ENCODE results near the gene LIPI.
"Not testable (repeated sequence)": the region's sequence is repeated elsewhere in the genome, so short reads cannot be mapped to it uniquely, and the experiment has no call there.

LIPI gene

DNA sequence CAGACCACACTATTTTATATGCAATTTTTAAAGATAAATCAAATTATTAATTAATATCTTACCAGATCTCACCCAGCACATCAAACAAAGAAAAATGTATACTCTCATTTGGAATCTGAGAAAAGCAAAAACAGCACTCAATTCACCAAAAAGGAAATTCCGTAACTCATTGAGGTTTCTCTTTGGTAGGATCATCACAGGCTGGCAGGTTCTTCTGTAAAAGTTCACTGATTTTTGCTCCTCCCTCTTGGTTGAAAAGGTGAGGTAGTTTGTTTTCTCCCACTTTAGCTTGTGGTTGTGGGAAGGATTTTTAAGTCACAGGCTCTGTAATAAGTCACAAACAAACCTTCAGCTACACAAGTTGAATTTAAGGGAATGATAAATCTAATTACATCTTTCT lies at the start of gene LIPI:
Gene LIPI (minus strand): TSS at position 218 of the 400 bp plus-strand sequence. CDS start 110 bp downstream, at position 108.
- ATAC-seq (no peak), DNase-seq (no peak)

DNA sequence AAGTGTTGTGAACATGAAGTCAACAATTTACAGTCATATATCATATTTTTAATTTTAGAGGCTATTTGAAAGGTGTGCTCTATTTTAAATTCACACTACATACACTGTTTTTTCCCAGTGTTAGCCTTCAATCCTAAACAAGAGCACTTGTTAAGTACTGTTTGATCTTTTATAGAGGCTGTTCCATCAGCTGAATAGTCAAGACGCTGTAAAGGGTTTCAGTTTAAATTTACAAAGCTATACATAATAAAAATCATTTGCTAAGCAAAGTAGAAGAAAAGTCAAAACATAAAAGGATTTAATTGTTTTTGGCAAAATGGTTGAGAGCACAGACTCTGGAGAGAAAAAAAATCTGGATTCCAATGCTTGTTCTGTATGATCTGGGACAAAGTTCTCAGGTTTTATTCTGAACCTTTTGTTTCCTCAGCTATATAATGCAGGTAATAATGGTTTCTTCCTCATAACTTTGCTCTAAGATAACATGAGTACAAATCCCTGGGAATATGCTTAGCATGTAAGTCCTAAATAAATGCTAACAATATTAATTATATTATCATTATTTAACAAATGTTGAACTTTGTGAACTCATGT lies 49.5 kb upstream of the LIPI start:
- DNase-seq (no peak), ATAC-seq (no peak)

DNA sequence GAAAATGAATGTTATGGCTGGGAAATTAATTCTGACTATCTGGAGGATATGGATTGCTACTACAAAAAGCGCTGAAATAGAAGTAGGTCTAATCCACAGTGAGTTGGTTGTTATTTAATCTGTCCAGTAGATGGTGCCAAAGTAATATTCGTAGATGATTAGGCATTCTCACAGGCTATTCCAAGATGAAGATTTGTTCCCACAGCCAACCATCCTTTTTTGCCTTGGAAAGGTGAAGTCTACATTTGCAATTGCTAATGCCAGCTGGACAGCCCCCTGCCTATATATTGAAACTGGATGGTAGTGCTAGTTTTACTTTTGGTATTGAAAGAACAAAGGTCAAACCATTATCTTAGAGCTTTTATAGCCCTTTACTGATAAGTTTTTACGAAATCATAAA lies 49.0 kb upstream of the LIPI start:
- no peak for ATAC-seq

GRCh38 chr21:14251336-14251735 lies 40.6 kb upstream of the LIPI start:
- DNase-seq (no peak), ATAC-seq (no peak)

More for the DNA sequence above, 49.0 kb upstream of the LIPI start:
- DNase-seq, result no peak

- DNase-seq, result no peak
- ATAC-seq, result no peak
Observed at GRCh38 chr21:14245711-14246110, 35.0 kb upstream of the LIPI start.

GRCh38 chr21:14244911-14245310 lies 34.2 kb upstream of the LIPI start:
- ATAC-seq (no peak), DNase-seq (no peak)

DNA sequence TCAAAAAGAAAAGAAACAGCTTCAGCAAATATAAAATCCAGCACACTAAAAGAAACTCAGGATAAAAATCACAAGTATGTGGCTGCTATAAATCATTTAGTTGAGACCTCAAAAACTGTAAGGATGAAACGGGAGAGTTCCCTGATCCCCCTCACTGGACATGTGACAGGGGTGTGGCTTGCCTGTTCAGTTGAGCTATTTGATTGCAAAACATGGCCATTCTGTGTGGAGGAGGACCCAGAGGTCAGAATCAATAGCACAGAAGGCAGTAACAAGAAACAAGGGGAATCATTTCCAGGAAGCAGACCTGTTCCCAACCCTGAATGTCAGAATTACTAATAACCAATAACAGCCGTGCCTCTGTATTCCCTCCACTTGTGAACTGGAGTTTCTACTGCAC lies 33.1 kb upstream of the LIPI start:
- ATAC-seq, result no peak
- DNase-seq, result no peak

- ATAC-seq (no peak), DNase-seq (no peak)
Observed at GRCh38 chr21:14243461-14243860, 32.7 kb upstream of the LIPI start.

DNA sequence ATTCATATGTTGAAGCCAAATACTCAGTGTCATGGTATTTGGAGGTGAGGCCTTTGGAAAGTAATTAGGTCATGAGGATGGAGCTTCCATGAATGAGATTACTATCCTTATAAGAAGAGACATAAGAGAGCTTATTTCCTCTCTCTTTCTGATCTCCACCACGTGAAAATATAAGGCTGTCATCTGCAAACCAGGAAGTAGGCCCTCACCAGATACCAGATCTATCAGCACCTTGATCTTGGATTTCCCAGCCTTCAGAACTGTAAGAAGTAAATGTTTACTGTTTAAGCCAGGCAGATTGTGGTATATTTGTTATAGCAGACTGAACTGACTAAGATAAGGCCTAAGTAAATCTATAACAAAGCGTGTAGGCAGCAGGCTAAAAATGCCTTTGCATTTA lies 30.5 kb upstream of the LIPI start:
- DNase-seq, result no peak
- ATAC-seq, result no peak

DNA sequence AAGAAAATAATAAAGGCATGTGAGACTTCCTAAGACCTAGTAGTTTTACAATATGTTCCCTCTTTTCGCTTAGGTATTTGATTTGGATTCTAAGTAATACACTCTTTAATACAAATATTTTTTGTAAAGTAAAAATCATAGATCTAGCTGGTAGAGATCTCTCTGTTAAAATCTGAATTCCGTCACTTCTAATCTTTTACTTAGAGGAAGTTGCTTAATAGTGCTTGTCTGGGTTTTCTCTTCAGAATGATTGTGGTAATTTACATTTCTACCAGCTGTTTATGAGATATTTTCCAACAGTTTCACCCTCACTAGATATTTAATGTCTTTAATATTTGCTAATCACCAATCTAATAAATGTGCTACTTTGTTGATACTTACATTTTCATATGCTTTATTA lies 28.5 kb upstream of the LIPI start:
- ATAC-seq (no peak), DNase-seq (no peak)

DNA sequence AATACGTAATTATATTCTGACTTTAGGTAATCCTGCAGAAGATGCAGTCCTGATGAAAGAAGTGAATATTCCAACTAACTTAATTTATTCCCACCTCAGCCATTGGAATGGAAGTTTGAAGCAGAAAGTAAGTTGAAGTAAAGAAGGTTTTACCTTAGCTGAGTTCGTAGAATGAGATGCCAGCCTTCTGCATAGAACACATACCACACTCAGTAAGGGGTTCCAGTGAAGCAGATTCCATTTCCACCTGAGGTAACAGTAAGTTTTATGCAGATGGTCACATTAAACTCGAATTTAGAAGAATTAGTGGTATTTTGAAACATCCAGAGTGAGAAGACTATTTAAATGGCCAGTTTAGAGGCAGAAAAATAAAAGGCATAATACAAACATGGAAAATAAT lies 25.4 kb upstream of the LIPI start:
- DNase-seq (no peak), ATAC-seq (no peak)

DNA sequence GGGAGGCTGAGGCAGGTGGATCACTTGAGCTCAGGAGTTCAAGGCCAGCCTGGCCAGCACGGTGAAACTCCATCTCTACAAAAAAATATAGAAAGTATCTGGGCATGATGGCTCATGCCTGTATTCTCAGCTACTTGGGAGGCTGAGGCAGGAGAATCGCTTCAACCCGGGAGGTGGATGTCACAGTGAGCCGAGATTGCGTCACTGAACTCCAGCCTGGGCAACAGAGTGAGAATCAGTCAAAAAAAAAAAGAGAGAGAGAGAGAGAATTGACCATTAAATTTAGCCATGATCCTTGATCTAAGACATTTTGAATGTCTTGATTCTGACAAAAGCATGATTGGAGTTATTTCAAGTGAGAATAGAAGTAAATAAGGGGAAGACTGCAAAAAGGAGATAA lies 24.3 kb upstream of the LIPI start:
- ATAC-seq, result no peak
- no peak for DNase-seq

GRCh38 chr21:14229399-14229798 lies 18.6 kb upstream of the LIPI start:
- ATAC-seq, result no peak
- no peak for DNase-seq

- no peak for ATAC-seq
- no peak for DNase-seq
Observed at GRCh38 chr21:14223365-14223764, 12.6 kb upstream of the LIPI start.

DNA sequence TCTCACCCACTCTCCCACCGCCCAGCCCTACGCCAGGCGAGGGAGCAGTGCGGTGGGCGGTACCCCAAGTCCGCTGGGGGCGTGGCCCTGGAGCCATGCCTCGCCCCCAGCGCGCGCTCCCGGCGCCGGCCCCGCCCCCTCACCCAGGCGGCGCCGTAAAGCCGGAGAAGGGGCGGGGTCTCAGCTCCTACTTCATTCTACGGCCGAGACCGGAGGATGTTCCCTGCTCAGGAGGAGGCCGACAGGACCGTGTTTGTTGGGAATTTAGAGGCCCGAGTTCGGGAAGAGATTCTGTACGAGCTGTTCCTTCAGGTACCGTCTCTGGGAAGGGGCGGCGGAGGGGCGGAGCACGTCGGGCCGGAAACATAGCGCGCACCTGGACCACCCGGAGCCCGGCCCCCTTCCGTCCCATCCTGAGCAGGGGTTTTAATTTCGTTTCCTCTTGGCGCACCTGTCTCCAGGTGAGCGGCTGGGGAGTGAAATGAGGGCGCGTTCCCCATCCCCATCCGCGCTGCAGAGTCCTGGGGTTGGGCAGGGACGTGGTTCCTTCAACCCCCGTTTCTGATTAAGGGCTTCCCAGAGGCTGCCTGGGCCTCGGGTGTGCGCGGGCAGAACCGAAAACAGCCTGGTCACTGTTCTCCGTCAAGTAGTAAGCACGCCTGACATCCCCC lies 5.4 kb upstream of the LIPI start, which contains the start of gene RBM11:
Gene RBM11 (plus strand): TSS at position 187 of the 671 bp plus-strand sequence. CDS start 30 bp downstream, at position 217.
- peak; percentile 100 for ATAC-seq
- DNase-seq, result peak; percentile 86

DNA sequence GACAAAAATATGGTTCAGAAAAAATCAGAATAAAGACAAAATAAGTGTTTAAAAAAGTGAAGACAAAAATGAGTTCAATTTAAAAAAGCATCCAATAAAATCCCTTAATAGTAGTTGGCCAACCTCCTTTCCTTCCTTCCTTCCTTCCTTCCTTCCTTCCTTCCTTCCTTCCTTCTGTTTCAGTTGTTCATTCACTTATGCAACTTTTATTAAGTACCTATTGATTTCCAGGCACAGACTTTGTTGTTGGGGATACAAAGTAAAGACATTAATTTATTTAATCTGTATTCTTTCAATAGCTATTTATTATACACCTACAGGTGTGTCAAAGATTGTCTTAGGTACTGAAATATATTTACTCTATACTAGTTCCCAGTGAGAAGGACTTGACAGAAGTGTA lies 2.4 kb upstream of the LIPI start:
- ATAC-seq (no peak), DNase-seq (no peak)

GRCh38 chr21:14206222-14206621 lies 4.5 kb downstream of the LIPI start:
- no peak for ATAC-seq

GRCh38 chr21:14166463-14167223 lies 44.1 kb downstream of the LIPI start:
- not testable (repeated sequence) for DNase-seq, ATAC-seq

More at GRCh38 chr21:14206222-14206621, 4.5 kb downstream of the LIPI start:
- DNase-seq, result no peak

DNA sequence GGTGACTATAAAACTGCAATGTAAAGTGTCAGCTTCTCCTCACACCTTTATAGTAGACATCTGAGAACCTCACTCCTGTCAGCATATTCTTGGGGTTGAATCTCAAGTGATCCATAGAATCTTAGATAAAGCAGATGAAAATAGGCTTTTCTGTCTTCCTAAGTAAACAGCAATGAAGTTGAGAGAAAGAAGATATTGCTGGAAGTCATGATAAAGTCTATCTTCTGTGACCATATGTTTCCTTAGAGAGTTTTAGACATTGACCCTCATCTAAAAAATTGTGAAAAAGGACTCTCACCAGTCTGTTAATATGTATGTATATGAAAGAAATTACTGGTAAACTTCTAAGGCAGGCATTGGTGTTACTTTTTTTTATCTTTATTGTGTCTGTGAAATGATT lies 66.8 kb downstream of the LIPI start:
- no peak for ATAC-seq
- DNase-seq, result no peak

DNA sequence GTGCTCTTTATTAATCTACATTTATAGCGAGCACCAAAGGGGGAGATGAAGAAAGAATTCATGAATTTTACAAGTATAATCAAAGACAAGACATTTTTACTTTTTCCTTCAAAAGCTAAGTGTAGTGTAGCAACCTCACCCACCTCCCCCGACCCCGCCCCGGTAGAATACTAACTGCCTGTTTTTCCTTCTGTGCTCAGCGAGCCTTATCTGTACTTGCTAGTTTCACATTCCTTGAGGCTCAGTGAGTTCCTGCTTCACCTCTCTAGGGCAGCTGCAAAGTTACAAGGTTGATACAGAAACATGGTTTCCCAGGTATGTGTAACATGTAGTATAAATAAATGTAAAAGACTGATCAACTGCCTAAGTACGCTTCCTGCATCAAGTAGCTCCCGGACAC lies 86.5 kb downstream of the LIPI start:
- DNase-seq (no peak), ATAC-seq (no peak)

DNA sequence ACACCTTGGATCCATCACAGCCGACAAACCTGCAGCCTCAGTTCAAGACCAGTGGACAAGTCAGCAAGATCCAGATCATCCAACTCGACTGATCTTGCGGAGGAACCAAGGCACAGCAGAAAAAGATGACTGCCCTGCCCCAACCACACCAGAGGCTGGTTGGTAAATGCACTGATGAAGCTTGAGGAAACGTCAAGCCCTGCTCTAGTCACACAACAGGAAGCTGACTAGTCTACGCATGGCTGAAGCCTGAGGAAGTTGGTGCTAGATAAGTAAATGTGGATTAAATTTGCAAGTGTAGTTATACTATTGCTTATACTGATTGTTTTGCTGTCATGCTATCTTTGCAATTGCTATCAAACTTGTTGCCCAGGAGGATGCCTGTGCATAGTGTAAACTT lies 89.0 kb downstream of the LIPI start:
- DNase-seq (no peak), ATAC-seq (no peak)

DNA sequence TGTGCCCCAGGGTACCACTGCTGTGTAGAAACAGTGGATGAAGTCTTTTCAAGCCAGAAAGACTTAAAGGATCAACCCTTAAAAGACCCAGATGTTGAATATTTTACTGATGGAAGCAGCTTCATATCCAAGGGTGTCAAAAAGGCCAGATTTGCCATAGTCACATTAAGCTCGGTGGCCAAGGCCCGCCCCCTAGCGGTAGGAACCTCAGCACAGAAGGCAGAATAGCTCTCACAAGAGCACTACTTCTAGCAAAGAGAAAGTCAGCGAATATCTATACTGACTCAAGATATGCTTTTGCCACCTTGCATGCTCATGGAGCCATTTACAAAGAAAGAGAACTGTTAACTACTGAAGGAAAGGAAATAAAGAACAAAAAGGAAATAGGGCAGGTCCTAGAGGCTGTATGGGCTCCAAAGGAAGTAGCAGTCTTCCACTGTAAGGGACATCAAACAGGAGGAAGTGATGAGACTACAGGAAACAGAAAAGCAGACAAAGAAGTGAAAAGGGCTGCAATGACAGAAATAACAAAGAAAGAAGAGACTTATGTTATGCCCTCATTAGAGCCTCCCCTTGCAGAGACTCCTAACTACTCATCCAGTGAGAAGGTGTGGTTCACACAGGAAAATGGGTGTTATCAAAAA lies 90.5 kb downstream of the LIPI start:
- DNase-seq (peak; percentile 50), ATAC-seq (no peak)

DNA sequence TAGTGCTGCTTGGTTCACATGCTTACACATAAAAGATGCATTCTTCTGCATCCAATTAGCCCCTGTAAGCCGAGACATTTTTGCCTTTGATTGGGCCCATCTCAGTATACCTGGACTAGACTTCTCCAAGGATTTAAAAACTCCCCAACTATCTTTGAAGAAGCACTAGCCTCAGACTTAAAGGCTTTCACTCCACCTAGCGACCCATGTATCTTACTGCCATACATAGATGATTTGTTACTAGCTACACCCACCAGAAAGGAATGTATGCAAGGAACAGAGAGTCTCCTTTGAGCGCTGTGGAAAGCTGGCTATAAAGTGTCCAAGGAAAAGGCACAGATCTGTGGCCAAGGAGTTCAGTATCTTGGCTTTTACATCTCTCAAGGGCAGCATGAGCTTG lies 91.7 kb downstream of the LIPI start:
- DNase-seq (no peak), ATAC-seq (no peak)

All from stimulated activated naive CD8-positive, alpha-beta T cell treated with anti-CD3 and anti-CD28 coated beads, Interleukin-15, Interleukin-2, amounts not matched to agents 100 U/mL and 50 U/mL, for 24 hours (primary cell).